ENCODE measurements around the gene PRDM13. TPM values are rescaled to one million over a fixed set of nuclear protein-coding genes. Genes with fewer than 3 reads are reported as not detected.

Gene PRDM13
- total and polyA plus RNA-seq, 2 of the 13 experiments (the other 11 are each of a cell fraction or from before 2014, with no cell fraction given), result not detected

- peaks cover 5 to 47% of the 10 kb centered on the region in 2 experiments for H3K27me3 ChIP-seq (ENCODE audit: control insufficient read depth in 1 of 2, insufficient read depth in 2 of 2, low read length in 2 of 2)
- H3K4me3 ChIP-seq (replicated peaks in 1 of 3; ENCODE audit: insufficient read depth in 1 of 3, low read depth in 2 of 3, low read length in 3 of 3), result peak overlapping the region; percentile 51 to 79 (median 57)
- DNase-seq (ENCODE audit: low spot score) (peak; percentile 59), ATAC-seq (peak; percentile 99), FAIRE-seq (peak; percentile 54)
- no peak overlapping the region; the same call in 1 of the 2 replicates for H3K9ac ChIP-seq (ENCODE audit: insufficient read depth, low read depth, low read length)
- POLR2A ChIA-PET, result interaction anchor here (1.1 to 1.9 kb wide), 2 partner anchors 20 to 163 kb away, joined by 3 to 12 read pairs; partner anchors contain the start of gene CCNC
- no peaks in the 10 kb centered on the region for H3K9me3 ChIP-seq (ENCODE audit: low read length)
- peak overlapping the region; percentile 96 for H3K4me2 ChIP-seq (ENCODE audit: low read depth, low read length)
- CTCF ChIA-PET (ENCODE audit: low intra/inter-chr PET ratio, low total read pairs), result interaction anchor here (0.8 to 2.6 kb wide), 4 partner anchors 18 to 234 kb away, joined by 3 to 10 read pairs (median 4); no protein-coding TSS in a partner anchor
- H3K4me1 ChIP-seq (ENCODE audit: insufficient read depth, low read length), result peaks cover 13% of the 10 kb centered on the region
- in situ Hi-C loops (cut with HindIII; ENCODE audit: extremely low pct_ligation_motif_present, low pct_unique_long_range_greater_than_20kb) (loop anchor here (10.0 kb wide), 1 partner anchor 236 kb away; no protein-coding TSS in a partner anchor), intact Hi-C loops (cut with micrococcal nuclease; ENCODE audit: unreplicated experiment) (loop anchor here (1.0 to 5.0 kb wide), 3 partner anchors 14 to 234 kb away; no protein-coding TSS in a partner anchor)
- H4K20me1 ChIP-seq (ENCODE audit: insufficient read depth, low read length), result no peaks in the 10 kb centered on the region
- 5% methylated on average over 13 of the region's 52 CpGs for WGBS (ENCODE audit: low lambda C conversion rate)
- no peak overlapping the region for H3K27ac ChIP-seq (ENCODE audit: extremely low read length, insufficient read depth, low read length)
- H3K36me3 ChIP-seq (replicated peaks in 1 of 2; ENCODE audit: control insufficient read depth in 1 of 2, insufficient read depth in 2 of 2, low read length in 2 of 2), result no peaks in the 10 kb centered on the region
- H3K79me2 ChIP-seq (ENCODE audit: insufficient read depth, low read length), result no peaks in the 10 kb centered on the region
- no TSS peak for BruUV-seq (replicated peaks)
- H2AFZ ChIP-seq (ENCODE audit: low read length), result no peak overlapping the region
- TF ChIP-seq MYC (CRISPR knock-in tag; IDR thresholded peaks at IDR 0.05; ENCODE audit: borderline replicate concordance) (peak; percentile 15; the same call in 1 of the 2 replicates), KLF12 (CRISPR knock-in tag; IDR thresholded peaks at IDR 0.05; ENCODE audit: borderline replicate concordance) (no peak), CREB3 (CRISPR knock-in tag; IDR thresholded peaks at IDR 0.05) (no peak), ZBTB7A (CRISPR knock-in tag; IDR thresholded peaks at IDR 0.05) (no peak), ZNF841 (CRISPR knock-in tag; IDR thresholded peaks at IDR 0.05; ENCODE audit: borderline replicate concordance) (no peak), BCL6 (CRISPR knock-in tag; IDR thresholded peaks at IDR 0.05) (0 out of 2 replicates have a peak, but pooled peaks have one; percentile 30), HNRNPLL (IDR thresholded peaks at IDR 0.05; ENCODE audit: low read depth, low read length, poor library complexity, severe bottlenecking) (peak; percentile 87), ZNF766 (CRISPR knock-in tag; IDR thresholded peaks at IDR 0.05; ENCODE audit: borderline replicate concordance) (0 out of 2 replicates have a peak, but pooled peaks have one; percentile 31), ZNF432 (CRISPR knock-in tag; IDR thresholded peaks at IDR 0.05; ENCODE audit: borderline replicate concordance) (no peak), U2AF2 (IDR thresholded peaks at IDR 0.05; ENCODE audit: low read depth, low read length) (no peak), HCFC1 (IDR thresholded peaks at IDR 0.05; ENCODE audit: low read depth, low read length) (no peak), CAMTA2 (CRISPR knock-in tag; IDR thresholded peaks at IDR 0.05; ENCODE audit: borderline replicate concordance) (no peak), TP53 (CRISPR knock-in tag; conservative IDR thresholded peaks at IDR 0.05) (no peak), ZNF605 (CRISPR knock-in tag; IDR thresholded peaks at IDR 0.05) (peak; percentile 62; the same call in 1 of the 2 replicates), ZSCAN31 (CRISPR knock-in tag; IDR thresholded peaks at IDR 0.05; ENCODE audit: low read depth) (0 out of 2 replicates have a peak, but pooled peaks have one; percentile 38), ZNF784 (CRISPR knock-in tag; IDR thresholded peaks at IDR 0.05; ENCODE audit: borderline replicate concordance) (no peak), GPN1 (CRISPR knock-in tag; IDR thresholded peaks at IDR 0.05; ENCODE audit: borderline replicate concordance) (no peak), ZNF138 (CRISPR knock-in tag; IDR thresholded peaks at IDR 0.05; ENCODE audit: low read depth) (no peak), RFXAP (CRISPR knock-in tag; IDR thresholded peaks at IDR 0.05; ENCODE audit: borderline replicate concordance) (peak; percentile 57; the same call in 1 of the 2 replicates), TGIF2 (CRISPR knock-in tag; IDR thresholded peaks at IDR 0.05) (no peak), ZNF891 (CRISPR knock-in tag; IDR thresholded peaks at IDR 0.05) (peak; percentile 79), AHR (CRISPR knock-in tag; IDR thresholded peaks at IDR 0.05) (no peak), STAT5B (CRISPR knock-in tag; IDR thresholded peaks at IDR 0.05) (no peak), ZSCAN20 (CRISPR knock-in tag; IDR thresholded peaks at IDR 0.05; ENCODE audit: borderline replicate concordance) (peak; percentile 80; the same call in 1 of the 2 replicates)
Observed at GRCh38 chr6:99588618-99589289, 17.9 kb upstream of the PRDM13 start.

Data from HepG2 (cell line).